ENCODE results near the gene PPEF2.
A peak's percentile ranks its signal among the peaks of the same experiment; 100 is the strongest.
"Not testable (repeated sequence)": the region's sequence is repeated elsewhere in the genome, so short reads cannot be mapped to it uniquely, and the experiment has no call there.

Gene PPEF2, protein sequence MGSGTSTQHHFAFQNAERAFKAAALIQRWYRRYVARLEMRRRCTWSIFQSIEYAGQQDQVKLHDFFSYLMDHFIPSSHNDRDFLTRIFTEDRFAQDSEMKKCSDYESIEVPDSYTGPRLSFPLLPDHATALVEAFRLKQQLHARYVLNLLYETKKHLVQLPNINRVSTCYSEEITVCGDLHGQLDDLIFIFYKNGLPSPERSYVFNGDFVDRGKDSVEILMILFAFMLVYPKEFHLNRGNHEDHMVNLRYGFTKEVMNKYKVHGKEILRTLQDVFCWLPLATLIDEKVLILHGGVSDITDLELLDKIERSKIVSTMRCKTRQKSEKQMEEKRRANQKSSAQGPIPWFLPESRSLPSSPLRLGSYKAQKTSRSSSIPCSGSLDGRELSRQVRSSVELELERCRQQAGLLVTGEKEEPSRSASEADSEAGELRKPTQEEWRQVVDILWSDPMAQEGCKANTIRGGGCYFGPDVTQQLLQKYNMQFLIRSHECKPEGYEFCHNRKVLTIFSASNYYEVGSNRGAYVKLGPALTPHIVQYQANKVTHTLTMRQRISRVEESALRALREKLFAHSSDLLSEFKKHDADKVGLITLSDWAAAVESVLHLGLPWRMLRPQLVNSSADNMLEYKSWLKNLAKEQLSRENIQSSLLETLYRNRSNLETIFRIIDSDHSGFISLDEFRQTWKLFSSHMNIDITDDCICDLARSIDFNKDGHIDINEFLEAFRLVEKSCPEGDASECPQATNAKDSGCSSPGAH

GRCh38 chr4:75902352-75902751 lies at the start of gene PPEF2:
Gene PPEF2 (minus strand): TSS chr4:75902452. CDS start chr4:75896325, 6,127 bp downstream.
- no peak for DNase-seq

- no peak for DNase-seq
Measured at GRCh38 chr4:75950213-75950815, 48.1 kb upstream of the PPEF2 start.

DNA sequence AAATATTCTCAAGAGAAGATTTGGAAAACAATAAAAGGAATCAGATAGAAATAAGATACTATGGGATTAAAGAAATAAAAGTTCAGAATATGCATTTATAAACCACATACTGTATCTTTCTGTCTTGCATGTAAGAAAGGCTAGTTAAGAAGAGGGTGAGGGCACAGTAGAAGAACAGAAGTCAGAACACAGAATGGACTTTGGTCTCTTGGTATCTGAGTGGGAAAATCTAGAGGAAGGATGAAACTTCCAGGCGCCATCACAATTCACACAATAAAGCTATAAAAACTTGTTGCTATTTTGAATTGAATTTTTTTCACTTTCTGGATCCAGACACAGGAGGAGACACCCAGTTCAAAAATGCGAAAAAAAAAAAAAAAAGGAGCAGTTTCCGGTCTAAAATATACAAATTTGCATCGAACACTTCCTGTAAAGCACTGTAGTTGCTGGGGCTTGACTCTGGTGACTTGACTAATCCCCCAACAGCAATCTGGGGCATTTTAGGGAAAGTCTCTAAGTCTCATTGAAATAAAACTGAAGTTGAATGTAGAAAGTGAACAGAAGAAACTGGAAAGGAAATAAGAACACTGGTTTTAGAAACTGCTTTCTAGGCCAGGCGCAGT lies 46.7 kb upstream of the PPEF2 start:
- DNase-seq = no peak

DNA sequence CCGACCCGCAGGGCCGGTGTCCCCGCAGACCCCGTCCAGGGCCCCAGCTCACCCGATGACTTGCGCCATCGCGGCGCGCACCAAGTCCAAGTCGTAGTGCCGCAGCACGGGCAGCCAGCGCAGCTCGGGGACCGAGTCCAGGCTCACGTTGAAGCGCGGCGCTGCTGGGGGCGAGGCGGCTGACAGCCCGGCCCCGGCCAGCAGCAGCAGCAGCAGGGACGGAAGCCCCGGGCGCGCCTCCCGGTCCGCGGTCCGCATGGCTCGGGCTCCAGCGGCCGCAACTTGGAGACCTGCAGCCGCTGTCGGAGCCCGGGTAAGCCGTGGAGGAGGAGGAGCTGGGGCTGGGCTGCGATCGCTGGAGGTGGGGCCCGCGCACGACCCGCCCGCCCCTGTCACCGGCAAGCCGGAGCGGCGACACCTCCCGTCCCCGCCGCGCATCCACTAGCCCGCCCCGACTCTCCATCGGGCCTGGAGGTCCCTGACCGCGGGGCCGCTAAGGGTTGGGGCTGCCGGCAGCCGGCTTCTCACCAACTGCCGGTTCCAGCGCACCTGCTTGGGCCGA lies 38.5 kb upstream of the PPEF2 start, which contains the start of gene NAAA:
NAAA (minus strand) TSS at position 322 of the 562 bp plus-strand sequence; CDS start at position 258, 64 bp downstream.
- DNase-seq = peak; percentile 44

GRCh38 chr4:75939890-75940691 lies 37.8 kb upstream of the PPEF2 start:
- peak; percentile 28 for DNase-seq

DNA sequence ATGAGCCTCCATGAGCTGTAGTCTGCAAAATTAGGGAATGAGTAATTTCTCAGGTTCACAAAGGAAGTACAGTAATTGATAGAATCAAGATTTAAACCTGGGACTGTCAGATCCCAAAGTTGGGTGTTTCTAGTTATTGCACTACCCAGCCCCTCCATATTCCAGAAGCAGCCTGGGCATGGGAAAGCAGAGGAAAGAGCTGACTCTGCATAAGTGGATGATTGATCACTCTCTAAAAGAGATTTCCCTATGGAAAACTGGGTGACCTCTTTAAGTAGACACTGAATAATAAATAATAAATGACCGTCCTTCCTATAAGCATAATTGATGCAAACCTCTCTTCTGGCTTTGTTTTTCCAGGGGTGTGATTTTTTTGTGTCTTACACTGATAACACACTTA lies 33.4 kb upstream of the PPEF2 start:
- no peak for DNase-seq

GRCh38 chr4:75930152-75930551 lies 27.9 kb upstream of the PPEF2 start:
- no peak for DNase-seq

GRCh38 chr4:75924916-75925315 lies 22.7 kb upstream of the PPEF2 start:
- DNase-seq = not testable (repeated sequence)

GRCh38 chr4:75924309-75924827 lies 22.1 kb upstream of the PPEF2 start:
- no peak for DNase-seq

- no peak for DNase-seq
Measured at GRCh38 chr4:75922588-75922987, 20.3 kb upstream of the PPEF2 start.

- DNase-seq = no peak
Measured at GRCh38 chr4:75921910-75922309, 19.7 kb upstream of the PPEF2 start.

GRCh38 chr4:75920327-75920726 lies 18.1 kb upstream of the PPEF2 start:
- DNase-seq = no peak

DNA sequence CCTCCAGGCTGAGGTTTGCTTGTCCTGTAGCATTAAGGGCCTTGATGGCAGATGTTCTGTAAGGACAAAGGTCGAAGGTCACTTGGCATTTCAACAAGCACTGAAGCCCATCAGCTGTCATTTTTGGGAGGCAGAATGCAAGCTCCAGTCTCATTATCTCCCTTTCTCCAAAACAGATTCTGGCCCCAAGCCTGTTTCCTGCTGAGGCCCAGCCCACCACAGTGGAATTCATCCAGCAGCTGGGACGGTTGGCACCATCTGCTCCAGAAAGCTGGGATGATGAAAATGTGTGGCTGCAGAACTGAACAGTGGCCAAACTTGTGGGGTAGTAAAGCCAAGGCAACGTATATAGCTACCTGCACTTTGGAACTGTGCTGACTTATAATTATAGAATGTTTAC lies 17.7 kb upstream of the PPEF2 start:
- no peak for DNase-seq

DNA sequence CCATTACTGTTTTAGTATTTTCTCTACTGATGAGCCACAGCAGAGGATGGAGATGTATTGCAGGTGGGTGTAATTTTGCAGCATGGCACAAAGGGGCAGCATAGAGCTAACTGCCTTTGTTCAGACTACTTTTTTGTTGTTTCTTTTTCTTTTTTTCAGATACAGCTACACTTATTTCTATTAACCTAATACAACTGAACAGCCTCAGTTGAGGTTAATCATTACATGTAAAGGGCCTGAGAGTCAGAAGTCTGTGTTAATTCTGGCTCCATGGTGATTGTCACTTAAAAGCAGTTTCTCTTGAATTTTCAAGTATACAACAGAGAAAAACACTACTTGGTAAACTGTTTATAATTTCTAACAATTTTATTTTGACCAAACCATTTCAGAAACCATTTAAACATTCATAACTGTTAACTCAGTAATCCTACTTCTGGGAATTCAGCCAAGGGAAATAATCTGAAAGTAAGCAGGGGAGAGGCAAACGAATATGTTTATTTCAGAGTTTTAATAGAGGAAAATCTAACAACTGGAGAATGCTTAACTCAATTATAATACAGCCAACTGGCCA lies 13.9 kb upstream of the PPEF2 start:
- peak; percentile 31 for DNase-seq

GRCh38 chr4:75912968-75913367 lies 10.7 kb upstream of the PPEF2 start:
- no peak for DNase-seq

DNA sequence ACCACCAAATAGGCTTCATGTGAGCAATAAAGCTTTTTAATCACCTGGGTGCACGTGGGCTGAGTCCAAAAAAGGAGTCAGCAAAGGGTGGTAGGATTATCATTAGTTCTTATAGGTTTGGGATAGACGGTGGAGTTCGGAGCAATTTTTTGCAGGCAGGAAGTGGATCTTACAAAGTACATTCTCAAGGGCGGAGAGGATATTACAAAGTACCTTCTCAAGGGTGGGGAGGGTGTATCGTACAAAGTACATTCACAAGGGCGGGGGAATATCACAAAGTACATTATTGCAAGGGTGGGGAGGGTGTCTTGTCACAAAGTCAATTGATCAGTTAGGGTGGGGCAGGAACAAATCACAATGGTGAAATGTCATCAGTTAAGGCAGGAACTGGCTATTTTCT lies 8.6 kb upstream of the PPEF2 start:
- DNase-seq = not testable (repeated sequence)

GRCh38 chr4:75909405-75909804 lies 7.2 kb upstream of the PPEF2 start:
- no peak for DNase-seq

DNA sequence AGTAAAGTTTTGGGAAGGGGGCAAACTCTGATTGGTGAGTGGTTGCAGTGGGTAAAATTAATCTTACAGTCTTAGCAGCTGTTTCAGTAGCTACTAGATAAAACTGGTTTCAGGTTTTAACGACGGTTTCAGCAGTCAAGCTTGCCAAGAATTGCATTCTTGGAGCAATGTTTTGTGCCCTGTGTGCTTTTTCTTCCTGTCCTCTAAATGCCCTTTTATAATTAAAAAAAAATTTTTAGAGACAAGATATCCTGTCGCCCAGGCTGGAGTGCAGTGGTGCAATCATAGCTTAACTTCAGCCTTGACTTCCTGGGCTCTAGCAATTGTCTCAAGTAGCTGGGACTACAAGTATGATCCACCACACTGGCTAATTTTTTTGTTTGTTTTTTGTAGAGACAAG lies 6.3 kb upstream of the PPEF2 start:
- no peak for DNase-seq

GRCh38 chr4:75907966-75908365 lies 5.7 kb upstream of the PPEF2 start:
- DNase-seq = no peak

DNA sequence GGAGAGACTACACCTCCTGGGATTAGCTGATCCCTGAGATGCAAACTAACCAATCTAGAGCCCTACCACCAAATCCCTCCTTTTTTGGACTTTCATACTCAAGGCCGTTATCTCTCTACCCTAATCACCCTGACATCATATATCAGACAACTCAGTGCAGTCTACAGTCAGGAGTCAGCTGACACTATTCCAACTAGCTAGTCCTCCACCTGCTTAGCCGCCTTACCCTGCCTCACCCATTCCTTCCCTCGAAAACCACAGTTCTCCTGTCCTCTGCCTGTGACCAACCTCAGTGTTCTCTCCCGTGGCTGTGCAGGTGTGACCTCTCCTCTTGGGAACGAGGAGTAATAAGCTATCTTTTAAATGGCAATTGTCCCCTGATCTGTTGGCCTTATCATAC lies 1.8 kb upstream of the PPEF2 start:
- no peak for DNase-seq

GRCh38 chr4:75898536-75898935 lies 3.7 kb downstream of the PPEF2 start:
- DNase-seq = no peak

All from NCI-H1436 (cell line).